NCI-H510A (cell line): ENCODE results near the gene SENP1.

Source experiments
- DNase-seq: peaks from one replicate; lab custom pipeline; 2025; lab: John Stamatoyannopoulos, UW

SENP1 gene

DNA sequence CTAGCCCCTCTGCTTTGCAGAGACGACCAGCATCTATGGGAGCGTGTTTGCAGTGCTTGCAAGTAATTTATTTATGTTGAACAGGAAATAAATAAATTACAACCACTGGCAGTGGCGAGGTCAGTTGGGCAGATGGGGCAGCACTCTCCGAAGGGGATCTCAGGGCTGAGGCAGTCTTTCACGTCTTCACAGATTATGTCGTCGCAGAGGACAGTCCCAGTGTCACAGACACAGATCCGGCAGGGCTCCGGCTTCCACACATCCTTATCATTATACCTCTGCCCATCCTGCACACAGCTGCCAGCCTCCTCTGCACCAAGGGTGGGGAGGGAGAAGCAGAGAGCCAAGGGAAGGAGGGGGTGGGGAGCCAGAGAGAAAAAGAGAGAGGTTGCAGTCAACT lies 106.1 kb downstream of the SENP1 start:
- no peak for DNase-seq

DNA sequence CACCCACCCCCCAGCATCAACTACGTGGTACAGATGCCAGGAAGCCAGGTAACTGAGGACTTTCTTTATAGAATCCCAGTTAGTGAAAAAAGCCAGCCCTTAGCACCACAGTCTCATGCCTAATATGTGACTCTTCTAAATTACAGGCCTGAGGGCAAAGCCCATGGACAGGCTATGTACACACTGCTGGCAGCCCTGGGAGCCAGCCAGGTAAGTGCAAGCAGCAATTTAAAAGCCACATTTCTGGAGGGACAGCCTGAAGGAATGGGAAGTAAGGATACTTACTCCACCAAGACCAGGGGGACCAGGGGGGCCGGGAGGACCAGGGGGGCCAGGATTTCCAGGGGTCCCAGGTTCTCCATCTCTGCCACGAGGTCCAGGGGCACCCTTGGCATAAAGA lies 108.6 kb downstream of the SENP1 start:
- no peak for DNase-seq

DNA sequence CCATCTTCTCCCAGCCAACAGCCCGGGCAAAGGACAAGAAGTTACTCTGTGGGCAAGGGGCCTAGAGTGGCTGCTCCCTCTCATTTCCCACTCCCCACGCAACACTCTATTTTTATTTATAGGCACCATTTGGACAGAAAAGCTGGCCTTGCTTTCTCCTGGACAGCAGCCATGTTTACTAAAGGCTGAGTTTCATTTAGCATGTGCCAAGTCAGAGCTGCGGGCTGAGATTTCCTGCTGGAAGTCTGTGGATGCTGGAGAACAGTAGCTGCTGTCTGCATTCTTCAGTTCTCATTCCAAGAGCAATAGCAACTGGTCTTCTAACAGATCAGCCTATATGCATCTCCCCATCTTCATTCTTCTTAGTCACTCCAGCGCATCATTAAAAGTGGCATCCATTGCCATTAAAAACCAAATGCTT lies 109.9 kb downstream of the SENP1 start:
- DNase-seq: no peak

DNA sequence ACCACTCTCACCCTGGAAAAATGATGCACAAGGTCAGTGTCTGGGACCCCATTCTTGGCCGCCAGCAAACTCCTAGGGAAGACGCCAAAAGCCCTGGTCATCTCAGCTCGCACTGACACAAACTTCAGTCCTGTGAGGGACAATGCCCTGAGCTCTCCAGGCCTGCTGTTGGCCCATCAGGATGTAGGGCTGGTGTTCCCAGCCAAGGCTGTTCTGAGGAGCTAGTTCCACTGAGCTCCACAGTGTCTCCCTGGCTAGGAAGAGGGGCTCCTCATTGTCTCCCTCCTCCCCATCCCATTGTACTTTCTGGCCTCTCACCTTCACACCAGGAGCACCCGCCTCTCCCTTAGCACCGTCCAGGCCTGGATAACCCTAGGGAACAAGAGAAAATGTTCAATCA lies 112.4 kb downstream of the SENP1 start:
- DNase-seq: no peak
